GM12891 (cell line): ENCODE measurements around the gene LZTS2.

Source experiments
- DNase-seq: peaks from one replicate; pipeline ENCODE4 v3.0.0; 2011; ENCODE audit warnings: low spot score; ENCODE audit not compliant: insufficient read length
- FAIRE-seq: peaks from 2 replicates; lab custom pipeline; 2011; peaks lifted over from hg19 to GRCh38; lab: Jason Lieb, UNC
- PAX5 ChIP-seq: IDR thresholded peaks from 2 replicates; pipeline ENCODE4 v1.6.1; 2011; ENCODE audit warnings: low read length, moderate library complexity, mild to moderate bottlenecking; ENCODE audit not compliant: insufficient read depth, severe bottlenecking
- POLR2A ChIP-seq: IDR thresholded peaks from 2 replicates; pipeline ENCODE4 v1.6.1; 2011; ENCODE audit warnings: low read depth, low read length, control low read depth
- POLR2AphosphoS5 ChIP-seq: IDR thresholded peaks from 2 replicates; pipeline ENCODE4 v1.6.1; 2011; ENCODE audit warnings: low read depth, low read length, control low read depth
- POU2F2 ChIP-seq: IDR thresholded peaks from 2 replicates; pipeline ENCODE4 v1.6.1; 2011; ENCODE audit warnings: low read depth, mild to moderate bottlenecking, control low read depth, low read length, moderate library complexity
- SPI1 ChIP-seq: IDR thresholded peaks from 2 replicates; pipeline ENCODE4 v1.6.1; 2011; ENCODE audit warnings: low read depth, low read length, control low read depth
- TAF1 ChIP-seq: IDR thresholded peaks from 2 replicates; pipeline ENCODE4 v1.6.1; 2011; ENCODE audit warnings: low read depth, low read length, control low read depth

LZTS2 gene

GRCh38 chr10:101005869-101006567, 6.4 kb downstream of the LZTS2 start:
- FAIRE-seq: no peak
- TF ChIP-seq TAF1: no peak
- no peak for TF ChIP-seq POU2F2
- TF ChIP-seq SPI1: no peak
- no peak for TF ChIP-seq POLR2AphosphoS5
- TF ChIP-seq PAX5: no peak
- no peak for TF ChIP-seq POLR2A
- no peak for DNase-seq

GRCh38 chr10:101006593-101007098, 7.0 kb downstream of the LZTS2 start:
- no peak for FAIRE-seq
- DNase-seq: no peak
- no peak for TF ChIP-seq SPI1
- TF ChIP-seq POLR2A: no peak
- no peak for TF ChIP-seq POU2F2
- no peak for TF ChIP-seq POLR2AphosphoS5
- TF ChIP-seq PAX5: no peak
- TF ChIP-seq TAF1: no peak

- DNase-seq (no peak), FAIRE-seq (no peak)
- no peak for TF ChIP-seq SPI1
- TF ChIP-seq POLR2AphosphoS5: no peak
- no peak for TF ChIP-seq POU2F2
- no peak for TF ChIP-seq PAX5
- TF ChIP-seq POLR2A: no peak
- TF ChIP-seq TAF1: no peak
Measured at GRCh38 chr10:101007099-101007711, 7.6 kb downstream of the LZTS2 start.

- no peak for FAIRE-seq
- no peak for DNase-seq
- no peak for TF ChIP-seq SPI1
- no peak for TF ChIP-seq POLR2AphosphoS5
- no peak for TF ChIP-seq PAX5
- TF ChIP-seq TAF1: no peak
- TF ChIP-seq POU2F2: no peak
- no peak for TF ChIP-seq POLR2A
Measured at GRCh38 chr10:101007915-101008822, 8.6 kb downstream of the LZTS2 start.

GRCh38 chr10:101008823-101009423, 9.3 kb downstream of the LZTS2 start:
- no peak for TF ChIP-seq POLR2AphosphoS5
- no peak for TF ChIP-seq SPI1
- TF ChIP-seq POLR2A: no peak
- no peak for TF ChIP-seq POU2F2
- TF ChIP-seq TAF1: no peak
- no peak for TF ChIP-seq PAX5
- DNase-seq (no peak), FAIRE-seq (no peak)

GRCh38 chr10:101010329-101010728, 10.7 kb downstream of the LZTS2 start:
- TF ChIP-seq POLR2A (no peak), POLR2AphosphoS5 (no peak), TAF1 (no peak), SPI1 (no peak), POU2F2 (no peak), PAX5 (no peak)
- FAIRE-seq: no peak
- no peak for DNase-seq

GRCh38 chr10:101011517-101012423, 12.2 kb downstream of the LZTS2 start:
- TF ChIP-seq SPI1 (no peak), PAX5 (no peak), POU2F2 (no peak), POLR2AphosphoS5 (no peak), POLR2A (no peak), TAF1 (no peak)
- DNase-seq: no peak
- FAIRE-seq: no peak
